ENCODE data around the gene GFRA1. TPM values are rescaled to one million over a fixed set of nuclear protein-coding genes. Genes with fewer than 3 reads are reported as not detected.

GFRA1 gene
- total and polyA plus RNA-seq, 8 donors, result 0.29 to 83.2 (median 4.6) TPM

- Histone ChIP-seq H3K27ac (no peak overlapping the region), H3K27me3 (no peaks in the 10 kb centered on the region), H3K4me1 (peaks cover 0 to 10% (median 0%) of the 10 kb centered on the region in 4 donors), H3K36me3 (peaks cover 0 to 8% (median 0%) of the 10 kb centered on the region in 4 donors), H3K9me3 (no peaks in the 10 kb centered on the region), H3K4me3 (no peak overlapping the region)
- DNase-seq, result no peak
- no peak for TF ChIP-seq POLR2AphosphoS5 (IDR thresholded peaks at IDR 0.05)
- TF ChIP-seq CTCF (IDR thresholded peaks at IDR 0.05), result no peak
- TF ChIP-seq EP300 (IDR thresholded peaks at IDR 0.05), result no peak
- TF ChIP-seq POLR2A (IDR thresholded peaks at IDR 0.05), result no peak
- 46 to 54% (median 50%) methylated on average over 2 of the region's 2 CpGs for WGBS, 5 donors
- intact Hi-C loops (cut with DNase I; ENCODE audit: low total_unique reads), result no loop called here
Measured at GRCh38 chr10:116260599-116260998, 12.4 kb downstream of the GFRA1 start.

GRCh38 chr10:116259638-116260037, 13.4 kb downstream of the GFRA1 start:
- no peak for DNase-seq
- Histone ChIP-seq H3K4me1 (peaks cover 0 to 18% (median 3%) of the 10 kb centered on the region in 4 donors), H3K4me3 (no peak overlapping the region), H3K36me3 (peaks cover 0 to 8% (median 0%) of the 10 kb centered on the region in 4 donors), H3K27ac (no peak overlapping the region), H3K9me3 (no peaks in the 10 kb centered on the region), H3K27me3 (no peaks in the 10 kb centered on the region)
- TF ChIP-seq CTCF (IDR thresholded peaks at IDR 0.05) (no peak), EP300 (IDR thresholded peaks at IDR 0.05) (no peak), POLR2A (IDR thresholded peaks at IDR 0.05) (no peak), POLR2AphosphoS5 (IDR thresholded peaks at IDR 0.05) (no peak)
- intact Hi-C loops (cut with DNase I; ENCODE audit: low total_unique reads), result no loop called here
- 86 to 94% (median 92%) methylated on average over 3 of the region's 3 CpGs for whole genome bisulfite sequencing, 5 donors

- 90 to 94% (median 93%) methylated on average over 5 of the region's 5 CpGs for WGBS, 5 donors
- no peak for DNase-seq
Measured at GRCh38 chr10:116257785-116258184, 15.2 kb downstream of the GFRA1 start.

GRCh38 chr10:116256752-116257259, 16.2 kb downstream of the GFRA1 start:
- no peaks in the 10 kb centered on the region for H3K36me3 ChIP-seq
- no peak overlapping the region for H3K27ac ChIP-seq
- no peak for DNase-seq
- H3K9me3 ChIP-seq, result no peaks in the 10 kb centered on the region
- peaks cover 0 to 26% (median 5%) of the 10 kb centered on the region in 4 donors for H3K4me1 ChIP-seq
- H3K27me3 ChIP-seq, result no peaks in the 10 kb centered on the region
- intact Hi-C loops (cut with DNase I; ENCODE audit: low total_unique reads), result no loop called here
- no peak overlapping the region for H3K4me3 ChIP-seq
- WGBS, 5 donors, result 39 to 87% (median 55%) methylated on average over 5 of the region's 5 CpGs
- no peak for TF ChIP-seq EP300 (IDR thresholded peaks at IDR 0.05)
- no peak for TF ChIP-seq POLR2A (IDR thresholded peaks at IDR 0.05)
- no peak for TF ChIP-seq CTCF (IDR thresholded peaks at IDR 0.05)
- TF ChIP-seq POLR2AphosphoS5 (IDR thresholded peaks at IDR 0.05), result no peak

More at GRCh38 chr10:116257785-116258184, 15.2 kb downstream of the GFRA1 start:
- no peak overlapping the region for H3K4me3 ChIP-seq
- H3K4me1 ChIP-seq, result peaks cover 0 to 20% (median 5%) of the 10 kb centered on the region in 4 donors
- H3K9me3 ChIP-seq, result no peaks in the 10 kb centered on the region
- H3K36me3 ChIP-seq, result no peaks in the 10 kb centered on the region
- H3K27ac ChIP-seq, result no peak overlapping the region
- H3K27me3 ChIP-seq, result no peaks in the 10 kb centered on the region
- intact Hi-C loops (cut with DNase I; ENCODE audit: low total_unique reads), result no loop called here
- TF ChIP-seq EP300 (IDR thresholded peaks at IDR 0.05), result no peak
- no peak for TF ChIP-seq CTCF (IDR thresholded peaks at IDR 0.05)
- TF ChIP-seq POLR2AphosphoS5 (IDR thresholded peaks at IDR 0.05), result no peak
- no peak for TF ChIP-seq POLR2A (IDR thresholded peaks at IDR 0.05)
